CD4-positive, alpha-beta T cell (primary cell): Measurements from ENCODE around the gene PCOLCE2. TPM values are rescaled to one million over a fixed set of nuclear protein-coding genes. Genes with fewer than 3 reads are reported as not detected.

Source experiments
- ATAC-seq: fragments of 200-7000 bp; cut with Tn5 transposase; one replicate; pipeline ENCODE4 v1.10.0; 2022; ENCODE audit warnings: mild to moderate bottlenecking; ENCODE audit not compliant: poor library complexity
- CTCF ChIA-PET: fragments of 350-600 bp; sonication (Branson Sonifier 250); formaldehyde crosslinking; loops from one replicate; lab custom pipeline; 2021; ENCODE audit warnings: antibody characterized with exemption, inconsistent platforms; lab: Charles Lee
- POLR2A ChIA-PET: fragments of 350-600 bp; sonication (Branson Sonifier 250); formaldehyde crosslinking; loops from one replicate; lab custom pipeline; 2021; ENCODE audit warnings: antibody characterized with exemption, inconsistent platforms; lab: Charles Lee
- DNase-seq, 14 experiments: peaks; one replicate each; pipeline ENCODE4 v3.0.0-alpha.2; 2013 to 2020; ENCODE audit warnings: mixed read lengths in 2 of 14
- H3K27ac ChIP-seq, 2 donors: one replicate each; pipeline versions ENCODE4 v1.5.1 to v1.7.0; 2013; ENCODE audit warnings: low read length in 2 of 2, low read depth in 1 of 2, mild to moderate bottlenecking in 1 of 2
- H3K27me3 ChIP-seq, 2 experiments: 1 replicate in 1 of 2; 2 replicates in 1 of 2; pipeline versions ENCODE4 v1.6.1 to v1.7.0; 2013; ENCODE audit warnings: low read length in 2 of 2, control low read depth in 1 of 2, mild to moderate bottlenecking in 1 of 2, moderate library complexity in 1 of 2; ENCODE audit not compliant: insufficient read depth in 2 of 2, control insufficient read depth in 1 of 2
- H3K36me3 ChIP-seq: one replicate; pipeline ENCODE4 v1.6.1; 2013; ENCODE audit warnings: low read length, control low read depth; ENCODE audit not compliant: insufficient read depth
- H3K4me1 ChIP-seq: one replicate; pipeline ENCODE4 v1.6.1; 2013; ENCODE audit warnings: low read length, control low read depth; ENCODE audit not compliant: insufficient read depth
- H3K4me3 ChIP-seq: one replicate; pipeline ENCODE4 v1.5.1; 2013; ENCODE audit warnings: mild to moderate bottlenecking, low read length, moderate library complexity
- H3K9me3 ChIP-seq, 2 experiments: 1 replicate in 1 of 2; 2 replicates in 1 of 2; pipeline versions ENCODE4 v1.6.1 to v1.7.0; 2013; ENCODE audit warnings: low read length in 2 of 2, mild to moderate bottlenecking in 2 of 2, control low read depth in 1 of 2, moderate library complexity in 1 of 2; ENCODE audit not compliant: control insufficient read depth in 1 of 2, insufficient read depth in 1 of 2
- H3K27ac Mint-ChIP-seq: one replicate; pipeline ENCODE4 v1.8.0; 2020; ENCODE audit warnings: mixed read lengths
- H3K27me3 Mint-ChIP-seq: one replicate; pipeline ENCODE4 v1.8.0; 2021; ENCODE audit warnings: mixed read lengths
- H3K36me3 Mint-ChIP-seq: one replicate; pipeline ENCODE4 v1.8.0; 2021; ENCODE audit warnings: low read depth, mixed read lengths
- H3K4me1 Mint-ChIP-seq: one replicate; pipeline ENCODE4 v1.8.0; 2021; ENCODE audit warnings: low read depth, mixed read lengths
- H3K4me3 Mint-ChIP-seq: one replicate; pipeline ENCODE4 v1.8.0; 2020; ENCODE audit warnings: mild to moderate bottlenecking, mixed read lengths
- H3K9me3 Mint-ChIP-seq: one replicate; pipeline ENCODE4 v1.8.0; 2020; ENCODE audit warnings: mixed read lengths
- intact Hi-C, 2 experiments: fragments of 100-400 bp; cut with DNase I in 1 of 2; cut with micrococcal nuclease in 1 of 2; formaldehyde crosslinking; loops; one replicate each; pipeline versions ENCODE4 v1.15.1 to v1.9.0; 2023 to 2025; cut with DNase I, micrococcal nuclease
- total RNA-seq, 174 experiments: library from RNA in 2 of 174; stranded (reverse) in 2 of 174; gene quantifications; one replicate each; pipeline ENCODE4 v1.2.3 and lab custom pipeline; 2021 to 2026
- TF ChIP-seq, protein P1 (sequence below): fragments of 200-600 bp; IDR thresholded peaks from one replicate; pipeline ENCODE4 v1.8.0; 2022; ENCODE audit warnings: antibody characterized with exemption, mild to moderate bottlenecking

PCOLCE2 gene
- total RNA-seq, 2 experiments from 2014 or later, result not detected

DNA sequence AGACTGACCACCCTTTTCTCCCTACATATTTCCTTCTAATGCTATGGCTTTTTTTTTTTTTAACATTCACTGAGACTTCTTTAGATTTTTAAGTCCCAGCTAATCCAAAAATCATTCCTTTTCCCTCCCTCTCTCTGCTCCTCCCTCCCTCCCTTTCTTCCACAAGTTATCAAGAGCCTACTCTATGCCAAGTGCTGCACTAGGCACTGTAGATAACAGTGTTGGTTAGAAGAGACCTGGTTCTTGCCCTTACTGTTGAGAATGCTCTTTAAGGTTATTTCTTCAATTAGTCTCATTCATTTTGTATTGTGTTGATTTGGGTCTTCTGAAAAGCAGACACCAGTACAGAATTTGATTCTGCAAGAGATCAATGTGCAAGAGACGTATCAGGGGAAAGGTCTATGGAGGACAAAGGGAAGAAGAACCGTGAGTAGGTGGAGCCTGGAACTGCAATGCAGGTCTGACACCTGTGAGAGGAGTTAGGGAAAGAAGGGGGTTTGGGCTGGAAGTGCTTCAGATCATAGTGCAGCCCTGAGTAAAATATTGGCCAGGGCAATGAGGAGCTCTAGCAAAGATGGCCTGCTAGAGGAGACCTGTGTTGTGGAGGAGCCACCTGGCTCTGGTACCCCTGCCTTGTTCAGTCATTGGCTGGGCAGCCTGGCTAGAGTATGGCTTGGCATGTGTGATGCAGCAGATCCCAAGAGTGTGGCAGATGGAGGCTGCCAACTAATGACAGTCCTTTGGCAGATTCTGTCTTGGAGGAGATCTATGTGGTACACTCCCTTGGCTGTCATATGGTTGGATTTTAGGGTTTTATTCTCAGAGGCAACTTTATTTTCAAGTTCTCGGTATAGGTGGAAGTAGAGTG lies 9.7 kb upstream of the PCOLCE2 start:
- Histone ChIP-seq H3K4me1 (no peaks in the 10 kb centered on the region), H3K27ac (no peak overlapping the region), H3K4me3 (no peak overlapping the region), H3K9me3 (no peaks in the 10 kb centered on the region), H3K27me3 (peaks cover 6 to 11% of the 10 kb centered on the region in 2 experiments), H3K36me3 (no peaks in the 10 kb centered on the region)
- CTCF ChIA-PET, result no interaction called here
- Mint-ChIP-seq H3K9me3 (no peaks in the 10 kb centered on the region), H3K27ac (no peak overlapping the region), H3K36me3 (no peaks in the 10 kb centered on the region), H3K27me3 (peaks cover 34% of the 10 kb centered on the region), H3K4me3 (no peak overlapping the region), H3K4me1 (no peaks in the 10 kb centered on the region)
- POLR2A ChIA-PET, result no interaction called here
- no peak for DNase-seq
- TF ChIP-seq, protein P1, sequence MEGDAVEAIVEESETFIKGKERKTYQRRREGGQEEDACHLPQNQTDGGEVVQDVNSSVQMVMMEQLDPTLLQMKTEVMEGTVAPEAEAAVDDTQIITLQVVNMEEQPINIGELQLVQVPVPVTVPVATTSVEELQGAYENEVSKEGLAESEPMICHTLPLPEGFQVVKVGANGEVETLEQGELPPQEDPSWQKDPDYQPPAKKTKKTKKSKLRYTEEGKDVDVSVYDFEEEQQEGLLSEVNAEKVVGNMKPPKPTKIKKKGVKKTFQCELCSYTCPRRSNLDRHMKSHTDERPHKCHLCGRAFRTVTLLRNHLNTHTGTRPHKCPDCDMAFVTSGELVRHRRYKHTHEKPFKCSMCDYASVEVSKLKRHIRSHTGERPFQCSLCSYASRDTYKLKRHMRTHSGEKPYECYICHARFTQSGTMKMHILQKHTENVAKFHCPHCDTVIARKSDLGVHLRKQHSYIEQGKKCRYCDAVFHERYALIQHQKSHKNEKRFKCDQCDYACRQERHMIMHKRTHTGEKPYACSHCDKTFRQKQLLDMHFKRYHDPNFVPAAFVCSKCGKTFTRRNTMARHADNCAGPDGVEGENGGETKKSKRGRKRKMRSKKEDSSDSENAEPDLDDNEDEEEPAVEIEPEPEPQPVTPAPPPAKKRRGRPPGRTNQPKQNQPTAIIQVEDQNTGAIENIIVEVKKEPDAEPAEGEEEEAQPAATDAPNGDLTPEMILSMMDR, result no peak
- no peak for ATAC-seq
- intact Hi-C loops, result no loop called here

- Mint-ChIP-seq H3K4me3 (no peak overlapping the region), H3K9me3 (no peaks in the 10 kb centered on the region), H3K27me3 (peaks cover 34% of the 10 kb centered on the region), H3K4me1 (no peaks in the 10 kb centered on the region), H3K27ac (no peak overlapping the region), H3K36me3 (no peaks in the 10 kb centered on the region)
- Histone ChIP-seq H3K27me3 (peaks cover 6 to 11% of the 10 kb centered on the region in 2 experiments), H3K9me3 (no peaks in the 10 kb centered on the region), H3K36me3 (no peaks in the 10 kb centered on the region), H3K4me1 (no peaks in the 10 kb centered on the region), H3K27ac (no peak overlapping the region), H3K4me3 (no peak overlapping the region)
- DNase-seq (no peak), ATAC-seq (no peak)
- CTCF ChIA-PET, result no interaction called here
- TF ChIP-seq, protein P1, result no peak
- POLR2A ChIA-PET, result no interaction called here
- intact Hi-C loops, result no loop called here
Observed at GRCh38 chr3:142897807-142898206, 8.9 kb upstream of the PCOLCE2 start.

DNA sequence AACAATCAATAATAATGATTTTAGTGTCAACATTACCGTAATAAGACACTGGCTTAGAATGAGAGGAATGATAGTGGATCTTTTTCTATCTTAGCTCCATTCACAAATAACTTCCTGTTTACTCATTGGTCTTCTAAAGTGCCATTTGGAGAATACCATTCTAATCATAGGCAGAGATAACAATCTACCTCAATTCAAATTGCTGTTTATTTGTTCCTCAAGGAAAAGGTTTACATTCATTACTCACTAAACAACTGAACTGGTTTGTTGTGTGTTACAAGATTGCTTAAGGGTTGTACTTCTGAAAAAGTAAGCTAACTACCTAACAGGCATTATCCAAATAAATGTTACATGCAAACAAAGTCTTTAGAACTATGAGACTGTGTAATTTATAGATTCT lies 8.1 kb upstream of the PCOLCE2 start:
- no peaks in the 10 kb centered on the region for H3K4me1 ChIP-seq
- ChIA-PET CTCF (no interaction called here), POLR2A (no interaction called here)
- TF ChIP-seq, protein P1, result no peak
- no peaks in the 10 kb centered on the region for H3K4me1 Mint-ChIP-seq
- no peak overlapping the region for H3K4me3 ChIP-seq
- H3K27ac Mint-ChIP-seq, result no peak overlapping the region
- no peaks in the 10 kb centered on the region for H3K36me3 ChIP-seq
- no peak for ATAC-seq
- no peak overlapping the region for H3K27ac ChIP-seq
- DNase-seq, result no peak
- intact Hi-C loops, result no loop called here
- H3K9me3 Mint-ChIP-seq, result no peaks in the 10 kb centered on the region
- H3K36me3 Mint-ChIP-seq, result no peaks in the 10 kb centered on the region
- H3K27me3 Mint-ChIP-seq, result peaks cover 33% of the 10 kb centered on the region
- H3K9me3 ChIP-seq, result no peaks in the 10 kb centered on the region
- H3K27me3 ChIP-seq, result peaks cover 6 to 7% of the 10 kb centered on the region in 2 experiments
- H3K4me3 Mint-ChIP-seq, result no peak overlapping the region
